ENCODE data around the gene CACNA2D1. TPM values are rescaled to one million over a fixed set of nuclear protein-coding genes. Genes with fewer than 3 reads are reported as not detected.

The CACNA2D1 gene
- total and polyA plus RNA-seq, 12 donors: 10.5 to 60.9 (median 35.9) TPM

GRCh38 chr7:81957517-81957916 is 486.1 kb downstream of the CACNA2D1 start:
- H3K27me3 ChIP-seq: no peaks in the 10 kb centered on the region
- no peaks in the 10 kb centered on the region for H3K9me3 ChIP-seq (replicated peaks in 1 of 3)
- H3K27ac ChIP-seq: no peak overlapping the region
- 74 to 91% (median 84%) methylated on average over 4 of the region's 4 CpGs for WGBS, 4 donors
- intact Hi-C loops (cut with DNase I): no loop called here
- H3K4me1 ChIP-seq (replicated peaks in 1 of 2): no peaks in the 10 kb centered on the region
- no peak overlapping the region for H3K4me3 ChIP-seq
- H3K36me3 ChIP-seq (replicated peaks in 1 of 2): no peaks in the 10 kb centered on the region
- DNase-seq: no peak
- TF ChIP-seq CTCF (IDR thresholded peaks at IDR 0.05): no peak
- no peak for TF ChIP-seq POLR2A (IDR thresholded peaks at IDR 0.05)

- DNase-seq: no peak
- intact Hi-C loops (cut with DNase I): no loop called here
- no peaks in the 10 kb centered on the region for H3K36me3 ChIP-seq (replicated peaks in 1 of 2)
- 62 to 71% (median 66%) methylated on average over 4 of the region's 4 CpGs for WGBS, 4 donors
- no peak overlapping the region for H3K27ac ChIP-seq
- no peaks in the 10 kb centered on the region for H3K27me3 ChIP-seq
- TF ChIP-seq CTCF (IDR thresholded peaks at IDR 0.05) (peak in 5 of 6 experiments; percentile 23 to 48 (median 44)), POLR2A (IDR thresholded peaks at IDR 0.05) (no peak)
- H3K9me3 ChIP-seq (replicated peaks in 1 of 3): no peaks in the 10 kb centered on the region
- H3K4me3 ChIP-seq: no peak overlapping the region
- no peaks in the 10 kb centered on the region for H3K4me1 ChIP-seq (replicated peaks in 1 of 2)
Observed at GRCh38 chr7:81956520-81956919, 487.1 kb downstream of the CACNA2D1 start.

GRCh38 chr7:81949306-81949705 is 494.3 kb downstream of the CACNA2D1 start:
- no peak for TF ChIP-seq POLR2A (IDR thresholded peaks at IDR 0.05)
- no peak for TF ChIP-seq CTCF (IDR thresholded peaks at IDR 0.05)
- Histone ChIP-seq H3K9me3 (replicated peaks in 1 of 3) (no peaks in the 10 kb centered on the region), H3K4me1 (replicated peaks in 1 of 2) (no peaks in the 10 kb centered on the region), H3K27ac (no peak overlapping the region), H3K4me3 (no peak overlapping the region), H3K36me3 (replicated peaks in 1 of 2) (no peaks in the 10 kb centered on the region), H3K27me3 (no peaks in the 10 kb centered on the region)
- intact Hi-C loops (cut with DNase I): no loop called here
- DNase-seq: no peak

GRCh38 chr7:81944058-81944457 is 499.5 kb downstream of the CACNA2D1 start:
- no peak for DNase-seq
- no peaks in the 10 kb centered on the region for H3K36me3 ChIP-seq (replicated peaks in 1 of 2)
- H3K27ac ChIP-seq: no peak overlapping the region
- intact Hi-C loops (cut with DNase I): no loop called here
- H3K27me3 ChIP-seq: no peaks in the 10 kb centered on the region
- H3K4me3 ChIP-seq: no peak overlapping the region
- 63 to 87% (median 76%) methylated on average over 2 of the region's 2 CpGs for WGBS, 4 donors
- no peaks in the 10 kb centered on the region for H3K4me1 ChIP-seq (replicated peaks in 1 of 2)
- no peak for TF ChIP-seq CTCF (IDR thresholded peaks at IDR 0.05)
- TF ChIP-seq POLR2A (IDR thresholded peaks at IDR 0.05): no peak
- no peaks in the 10 kb centered on the region for H3K9me3 ChIP-seq (replicated peaks in 1 of 3)
